ENCODE measurements around the gene KLHDC8B.

Gene KLHDC8B

DNA sequence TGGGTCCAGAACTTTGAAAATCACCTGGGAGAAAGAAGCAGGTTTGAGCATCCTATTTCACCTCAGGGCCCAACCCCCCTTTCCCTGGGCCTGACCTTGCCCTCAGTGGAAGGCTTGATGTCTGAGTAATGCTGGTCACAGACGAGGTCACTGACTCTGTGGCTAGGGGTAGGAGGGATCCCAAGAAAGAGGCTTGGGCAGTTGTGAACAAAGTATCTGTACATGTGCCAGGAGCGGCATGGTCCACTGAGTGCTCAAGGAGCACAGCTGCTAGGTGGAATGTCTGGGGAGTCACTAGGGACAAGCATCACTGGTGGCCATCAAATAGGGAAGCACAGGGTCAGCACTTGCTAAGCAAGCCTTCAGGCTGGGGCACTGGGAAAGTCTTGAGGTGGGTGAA lies 12.6 kb upstream of the KLHDC8B start:
- DNase-seq (ENCODE audit: low read depth) = no peak

DNA sequence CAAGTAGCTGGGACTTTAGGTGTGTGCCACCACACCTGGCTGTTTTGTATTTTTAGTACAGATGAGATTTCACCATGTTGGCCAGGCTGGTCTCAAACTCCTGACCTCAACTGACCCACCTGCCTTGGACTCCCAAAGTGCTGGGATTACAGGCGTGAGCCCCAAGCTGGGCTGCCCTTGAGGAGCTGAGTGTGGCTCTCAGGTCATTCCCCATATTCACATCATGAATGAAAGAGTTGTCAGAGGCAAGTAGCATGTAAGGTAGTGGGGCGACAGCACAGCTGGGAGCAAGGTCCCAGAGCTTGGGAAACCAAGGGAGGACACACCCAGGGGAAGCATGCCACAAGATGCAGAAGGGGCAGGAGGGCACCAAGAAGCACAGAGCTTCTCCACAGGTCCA lies 10.2 kb upstream of the KLHDC8B start:
- no peak for DNase-seq (ENCODE audit: low read depth)

DNA sequence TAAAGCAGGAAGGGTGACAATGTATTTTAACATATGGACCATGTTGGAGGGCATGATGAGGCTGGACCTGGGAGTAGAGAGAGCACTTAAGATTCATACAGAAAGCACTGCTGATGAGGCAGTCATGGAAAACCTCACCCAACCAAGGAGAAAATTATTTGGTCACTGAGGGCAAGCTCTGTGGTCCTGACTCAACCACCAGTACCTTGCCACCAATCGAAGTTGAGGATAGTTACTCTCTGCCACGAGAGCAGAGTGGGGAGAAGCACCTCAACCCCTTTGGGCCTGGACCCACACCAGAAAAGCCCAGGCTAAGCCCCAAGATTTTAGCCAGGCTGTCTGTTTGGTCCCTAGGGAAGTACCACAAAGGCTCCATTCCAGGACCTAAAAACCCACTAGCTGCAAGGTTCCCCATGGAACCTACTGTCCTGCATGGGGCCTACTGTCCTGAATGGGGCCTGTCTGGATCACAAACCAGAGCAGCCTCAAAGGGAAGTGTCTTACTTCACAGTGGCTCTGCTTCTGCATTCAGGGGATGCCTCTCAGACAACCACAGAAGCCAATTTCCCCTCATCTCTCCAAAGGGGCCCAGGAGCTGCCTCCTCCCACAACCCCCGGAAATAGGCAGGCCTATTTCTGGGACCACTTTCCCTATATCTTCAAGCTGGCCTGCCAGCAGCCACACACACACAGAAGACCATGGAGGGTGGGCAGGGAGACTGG lies 9.4 kb upstream of the KLHDC8B start:
- no peak for DNase-seq (ENCODE audit: low read depth)

DNA sequence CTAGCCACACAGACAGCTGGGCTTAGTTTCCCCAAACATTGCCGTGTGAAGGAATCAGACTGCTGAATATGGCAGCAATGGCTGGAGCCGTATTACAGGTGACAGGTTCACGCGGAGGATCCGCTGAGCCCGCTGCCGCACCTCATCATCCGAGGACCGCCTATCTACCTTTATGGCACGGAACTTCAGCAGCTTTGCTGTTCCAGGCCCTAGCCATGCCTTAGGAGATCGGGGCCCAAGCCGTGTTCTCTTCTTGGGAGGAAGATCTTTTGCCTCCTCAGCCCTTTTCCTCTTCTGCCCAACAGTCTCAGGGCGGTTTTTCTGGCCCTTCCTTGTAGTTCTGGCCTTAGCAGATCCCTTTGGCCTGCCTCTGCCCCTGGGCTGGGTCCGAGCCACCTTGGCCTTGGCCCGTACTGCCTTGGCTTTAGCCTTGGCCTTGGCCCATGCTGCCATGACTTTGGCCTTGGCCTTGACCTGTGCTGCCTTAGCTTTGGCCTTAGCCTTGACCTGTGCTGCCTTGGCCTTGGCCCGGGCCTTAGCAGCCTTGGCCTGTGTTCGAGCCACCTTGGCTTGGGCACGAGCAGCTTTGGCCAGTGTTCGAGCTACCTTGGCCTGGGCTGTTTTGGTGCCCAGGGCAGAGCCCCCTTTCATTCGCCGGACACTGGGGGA lies 8.5 kb upstream of the KLHDC8B start:
- DNase-seq (ENCODE audit: low read depth) = no peak

DNA sequence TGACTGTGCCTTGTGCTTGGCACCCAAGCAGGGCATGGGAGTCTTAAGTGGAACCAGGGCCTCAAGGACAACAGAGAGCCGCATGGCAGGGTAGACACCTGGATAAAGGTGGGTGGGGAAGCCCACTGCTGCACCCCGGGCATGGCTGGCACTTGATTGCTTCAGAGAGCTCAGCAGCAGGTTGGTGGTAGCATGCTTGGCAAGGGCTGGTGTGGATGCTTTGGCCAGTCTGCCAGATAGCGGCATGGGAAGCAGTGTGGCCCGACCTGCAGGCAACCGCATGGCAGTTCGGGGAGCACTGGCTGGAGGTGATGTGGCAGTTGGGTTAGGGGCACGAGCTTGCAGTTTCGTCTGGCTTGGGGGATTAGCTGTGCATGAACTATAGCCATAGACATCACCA lies 7.8 kb upstream of the KLHDC8B start:
- DNase-seq (ENCODE audit: low read depth) = no peak

DNA sequence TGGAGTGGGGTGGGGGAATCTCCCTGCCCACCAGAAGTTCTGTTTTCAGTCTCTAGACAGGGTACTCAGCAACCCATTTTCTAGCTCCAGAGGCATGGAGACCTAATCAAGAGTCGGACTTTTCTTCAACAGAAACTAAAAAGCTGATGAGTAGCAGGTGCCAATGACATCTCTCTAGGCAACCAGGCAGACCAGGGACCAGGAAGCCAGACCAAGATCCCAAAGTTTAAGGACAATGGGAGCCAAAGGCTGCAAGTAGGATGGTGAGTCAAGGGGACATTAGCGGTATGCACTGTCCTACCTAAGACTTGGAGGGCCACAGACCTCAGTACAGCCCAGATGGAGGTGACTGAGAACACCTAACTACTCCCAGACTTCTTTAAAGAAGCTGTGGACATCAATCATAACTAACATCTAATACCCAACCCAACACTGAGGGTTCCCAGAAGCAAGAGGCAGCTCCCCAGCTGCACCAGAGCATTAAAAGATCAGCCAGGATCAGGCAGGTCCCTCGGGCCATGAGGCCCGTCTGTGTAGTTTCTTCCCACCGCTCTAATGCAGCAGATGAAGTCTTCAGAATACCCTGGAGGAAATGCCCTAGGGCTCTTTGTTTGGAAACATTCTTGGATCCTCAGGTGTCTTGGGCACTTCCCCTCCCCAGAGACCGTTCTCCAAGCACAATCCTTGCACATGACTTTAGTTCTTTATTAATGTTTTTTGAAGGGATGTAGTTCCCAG lies 6.2 kb upstream of the KLHDC8B start:
- no peak for DNase-seq (ENCODE audit: low read depth)

DNA sequence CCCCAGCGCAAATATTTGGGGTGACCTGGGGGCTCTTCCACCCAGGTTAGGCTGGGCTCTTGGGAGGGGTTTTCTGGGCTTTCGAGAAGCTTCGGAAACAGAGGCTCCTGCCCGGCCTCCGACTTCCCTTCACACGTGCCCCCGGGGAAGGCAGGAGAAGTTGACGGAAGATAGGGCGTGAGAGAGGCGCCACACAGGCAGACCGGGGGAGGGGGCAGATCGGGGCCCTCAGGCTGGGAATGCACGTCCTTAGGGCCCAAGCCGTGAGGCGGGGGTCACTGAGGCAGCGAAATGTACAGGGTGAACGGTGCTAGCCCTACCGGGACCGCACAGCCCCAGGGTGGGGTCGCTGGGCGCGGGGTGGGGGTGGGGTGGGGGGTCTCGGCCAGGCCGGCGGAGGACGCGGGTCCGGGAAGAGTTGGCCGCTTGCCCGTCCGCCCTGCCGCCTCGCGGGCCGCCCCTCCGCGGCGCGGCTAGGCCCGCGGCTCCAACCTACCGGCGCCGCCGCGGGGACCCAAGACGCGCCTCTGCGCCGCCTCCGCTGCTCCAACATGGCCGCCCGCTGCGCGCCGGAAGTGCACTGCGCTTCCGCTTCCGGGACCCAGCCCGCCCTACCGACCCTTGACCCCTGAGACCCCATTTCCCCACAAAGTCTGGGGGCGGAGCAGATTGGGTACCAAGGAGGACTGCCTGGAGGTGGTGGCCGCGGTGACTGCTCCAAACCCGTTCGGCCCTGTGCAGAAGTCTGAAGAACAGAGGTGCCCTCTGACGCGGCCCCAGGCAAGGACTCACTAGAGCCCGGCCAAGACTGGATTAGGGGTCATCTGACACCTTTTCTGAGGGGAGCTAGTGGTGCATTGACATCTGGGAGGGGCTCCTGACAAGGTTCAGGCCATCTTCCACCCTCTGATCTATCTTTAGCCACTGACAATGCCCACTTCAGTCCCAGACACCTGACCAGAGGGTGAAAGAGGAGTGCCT lies 5.3 kb upstream of the KLHDC8B start, which contains the start of gene CCDC71:
Gene CCDC71, minus strand, starts transcription at position 561 of the 981 bp plus-strand sequence. CDS start 2,123 bp downstream, outside the sequence.
- no peak for DNase-seq (ENCODE audit: low read depth)

DNA sequence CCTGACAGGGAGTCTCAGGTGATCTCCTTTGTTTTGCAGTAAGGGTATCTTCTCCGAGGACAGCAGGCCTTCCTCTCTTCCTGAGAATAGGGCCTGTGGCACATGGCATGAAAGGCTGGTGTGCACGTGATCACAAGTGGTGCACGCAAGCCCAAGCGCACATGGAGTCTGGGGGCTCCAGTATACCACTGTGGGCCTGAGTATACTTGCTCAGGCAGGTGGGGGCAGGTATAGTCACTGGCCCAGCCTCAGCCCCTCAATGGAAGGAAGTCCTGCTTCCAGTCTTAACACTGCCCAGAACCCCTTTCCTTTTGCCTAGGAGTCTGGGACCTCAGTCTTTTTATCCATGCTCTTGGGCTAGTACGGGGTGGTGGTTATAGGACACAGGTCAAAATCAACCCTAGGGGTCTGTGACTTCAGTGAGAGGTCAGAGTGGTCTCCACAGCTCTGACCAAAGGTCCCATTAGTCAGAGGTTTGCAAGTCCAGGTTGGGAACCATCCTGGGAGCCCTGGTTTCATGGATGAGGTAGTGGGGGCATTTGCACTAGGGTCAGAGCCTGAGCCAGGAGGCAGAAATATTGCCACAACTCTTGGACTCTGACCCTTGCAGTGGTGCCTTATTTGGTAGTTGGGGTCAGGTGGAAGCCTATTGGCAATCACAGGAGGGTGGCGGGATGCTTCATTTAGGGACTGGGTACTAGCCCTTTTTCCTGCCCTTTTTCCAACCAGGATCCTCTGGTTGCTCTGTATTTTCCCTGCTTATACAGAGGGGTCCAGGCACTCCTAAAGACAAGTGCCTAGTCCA lies 4.4 kb upstream of the KLHDC8B start:
- no peak for DNase-seq (ENCODE audit: low read depth)

DNA sequence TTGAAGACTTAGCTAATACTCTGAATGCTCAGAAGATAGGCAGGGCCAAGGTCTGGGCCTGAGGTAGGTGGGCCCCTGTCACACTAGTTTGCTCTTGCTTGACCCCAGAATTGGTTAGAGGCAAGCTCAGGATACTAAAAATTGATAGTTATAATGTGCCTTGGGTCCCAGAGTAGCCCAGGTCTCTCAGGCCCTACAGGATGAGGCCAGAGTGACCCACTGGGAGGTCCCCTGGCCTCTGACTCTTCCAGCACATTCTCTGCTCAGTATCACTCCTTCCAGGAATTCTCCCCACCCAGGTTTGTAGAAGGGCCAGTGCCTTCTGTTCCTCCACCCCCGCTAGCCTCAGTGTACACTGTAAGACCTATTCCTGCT lies 667 bp upstream of the KLHDC8B start:
- no peak for DNase-seq (ENCODE audit: low read depth)

DNA sequence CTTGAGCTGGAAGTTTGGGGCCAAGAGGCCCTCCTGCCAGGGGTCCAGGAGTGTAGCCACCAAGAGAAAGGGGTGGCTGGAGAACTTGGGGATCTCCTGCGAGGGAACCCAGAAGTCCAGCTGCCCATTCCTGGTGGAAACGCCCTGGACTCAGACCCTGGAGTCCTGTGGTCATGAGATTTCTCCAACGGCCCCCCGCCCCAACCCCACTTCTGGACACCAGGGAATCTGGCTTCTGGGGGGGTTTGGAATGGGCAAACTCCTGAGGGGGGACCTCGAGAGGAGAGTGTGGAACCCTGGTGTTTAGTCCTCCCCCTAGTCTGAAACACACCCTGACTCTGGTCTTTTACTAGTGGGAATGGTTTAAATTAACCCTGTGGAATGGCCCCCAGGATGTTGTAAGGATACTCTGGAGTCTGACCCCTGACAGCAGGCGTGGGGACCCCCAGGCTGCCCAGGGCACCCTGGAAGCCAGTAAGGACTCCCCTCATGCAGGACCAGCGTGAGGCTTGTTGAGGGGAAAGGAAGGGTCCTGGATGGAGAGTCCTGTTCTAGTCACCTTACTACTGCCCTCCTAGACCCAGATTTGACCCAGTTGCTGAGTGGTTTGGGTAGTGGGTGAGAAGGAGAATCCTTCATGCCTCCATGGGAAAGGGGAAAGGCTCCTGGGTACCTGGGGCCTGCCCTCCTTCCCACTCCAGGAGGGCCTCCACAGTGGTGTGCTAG lies 540 bp downstream of the KLHDC8B start:
- DNase-seq (ENCODE audit: low read depth) = no peak

DNA sequence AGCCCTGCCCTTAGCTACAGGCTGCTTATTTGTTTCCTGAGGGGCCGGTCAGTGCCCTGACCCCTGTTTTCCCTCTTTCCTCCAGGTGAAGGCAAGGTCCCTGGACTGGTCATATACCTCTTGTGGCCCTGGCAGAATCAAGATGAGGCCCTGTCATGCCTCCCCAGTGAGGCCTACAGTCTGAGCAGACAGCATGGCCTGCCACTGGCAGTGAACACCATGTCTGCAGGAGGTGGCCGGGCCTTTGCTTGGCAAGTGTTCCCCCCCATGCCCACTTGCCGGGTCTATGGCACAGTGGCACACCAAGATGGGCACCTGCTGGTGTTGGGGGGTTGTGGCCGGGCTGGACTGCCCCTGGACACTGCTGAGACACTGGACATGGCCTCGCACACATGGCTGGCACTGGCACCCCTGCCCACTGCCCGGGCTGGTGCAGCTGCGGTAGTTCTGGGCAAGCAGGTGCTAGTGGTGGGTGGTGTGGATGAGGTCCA lies 1.2 kb downstream of the KLHDC8B start:
- DNase-seq (ENCODE audit: low read depth) = no peak

DNA sequence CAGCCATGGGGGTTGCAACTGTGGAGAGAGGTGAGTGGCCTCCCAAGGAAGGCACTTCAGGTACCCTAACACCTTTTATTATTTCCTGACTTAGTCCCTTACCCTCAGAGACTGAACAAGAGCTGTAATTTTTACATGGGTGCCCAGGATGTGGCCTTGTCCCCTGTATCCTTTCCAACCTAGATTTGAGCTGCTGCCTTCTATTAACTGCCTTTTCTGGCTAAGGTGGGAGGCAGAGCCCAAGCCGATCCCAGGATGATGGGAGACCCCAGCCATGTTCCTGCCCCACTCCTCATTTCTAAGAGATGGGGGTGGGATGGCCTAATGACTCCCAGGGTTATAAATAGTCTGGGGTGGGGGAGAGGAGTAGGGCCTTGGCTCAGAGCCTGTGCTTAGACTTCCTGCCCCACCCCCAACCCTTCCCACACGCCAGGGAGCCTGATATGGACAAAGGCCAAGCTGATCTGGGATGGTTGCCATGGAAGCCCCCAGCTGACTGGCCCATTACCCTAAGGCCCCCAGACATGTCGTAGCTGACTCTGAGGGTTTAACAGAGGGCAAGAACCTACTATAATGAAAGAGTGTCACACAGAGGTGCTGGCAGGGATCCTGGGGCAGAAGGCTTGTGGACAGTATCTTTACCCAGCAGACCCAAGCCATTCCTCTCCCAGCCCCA lies 1.9 kb downstream of the KLHDC8B start:
- no peak for DNase-seq (ENCODE audit: low read depth)

DNA sequence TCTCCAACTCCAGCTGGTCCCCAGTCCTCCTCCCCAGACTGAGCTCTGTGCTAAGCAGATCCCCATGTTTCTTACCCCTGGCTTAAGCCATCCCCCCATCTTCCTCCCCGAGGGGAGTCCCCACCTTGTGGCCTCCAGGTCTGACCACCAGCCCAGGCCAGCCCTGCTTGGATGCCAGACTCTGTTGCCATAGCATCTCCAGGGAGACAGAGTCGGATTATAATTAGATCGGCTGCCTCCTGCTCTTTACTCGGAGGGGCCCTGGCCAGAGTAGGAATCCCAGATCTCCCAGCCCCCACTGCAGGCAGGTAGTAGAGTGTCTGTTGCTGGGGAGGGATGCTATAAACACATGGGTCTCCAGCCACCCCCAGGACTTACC lies 2.4 kb downstream of the KLHDC8B start:
- DNase-seq (ENCODE audit: low read depth) = no peak

DNA sequence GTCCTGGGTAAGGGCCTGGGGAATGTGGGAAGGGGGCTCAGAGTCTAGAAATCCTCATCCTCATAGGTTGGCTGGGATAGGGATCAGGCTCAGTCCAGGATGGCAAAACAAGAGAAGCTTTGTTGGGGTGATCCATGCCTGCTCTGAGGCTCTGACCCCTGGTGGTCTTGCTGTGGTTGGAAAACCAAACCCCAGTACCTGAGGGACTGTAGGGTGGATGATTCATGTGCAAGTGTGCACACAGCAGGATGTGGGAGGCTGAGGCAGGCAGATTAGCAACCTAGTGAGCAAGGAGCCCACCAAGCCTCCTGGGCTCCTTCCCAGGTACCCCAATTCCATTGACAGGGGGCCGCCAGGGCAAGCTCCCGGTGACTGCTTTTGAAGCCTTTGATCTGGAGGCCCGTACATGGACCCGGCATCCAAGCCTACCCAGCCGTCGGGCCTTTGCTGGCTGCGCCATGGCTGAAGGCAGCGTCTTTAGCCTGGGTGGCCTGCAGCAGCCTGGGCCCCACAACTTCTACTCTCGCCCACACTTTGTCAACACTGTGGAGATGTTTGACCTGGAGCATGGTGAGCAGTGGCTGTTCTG lies 3.1 kb downstream of the KLHDC8B start:
- no peak for DNase-seq (ENCODE audit: low read depth)

DNA sequence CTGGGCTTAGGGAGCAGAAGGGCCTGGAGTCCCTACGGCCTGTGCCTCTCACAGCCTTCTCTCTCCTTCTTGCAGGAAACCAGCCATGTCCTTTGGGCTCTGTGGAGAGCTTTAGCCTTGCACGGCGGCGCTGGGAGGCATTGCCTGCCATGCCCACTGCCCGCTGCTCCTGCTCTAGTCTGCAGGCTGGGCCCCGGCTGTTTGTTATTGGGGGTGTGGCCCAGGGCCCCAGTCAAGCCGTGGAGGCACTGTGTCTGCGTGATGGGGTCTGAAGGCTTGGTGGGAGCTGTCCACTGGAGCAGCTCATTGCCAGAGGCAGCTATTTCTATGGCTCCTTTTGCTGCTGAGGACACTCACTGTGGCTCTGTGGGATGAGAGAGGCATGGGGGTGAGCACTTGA lies 4.1 kb downstream of the KLHDC8B start:
- no peak for DNase-seq (ENCODE audit: low read depth)

DNA sequence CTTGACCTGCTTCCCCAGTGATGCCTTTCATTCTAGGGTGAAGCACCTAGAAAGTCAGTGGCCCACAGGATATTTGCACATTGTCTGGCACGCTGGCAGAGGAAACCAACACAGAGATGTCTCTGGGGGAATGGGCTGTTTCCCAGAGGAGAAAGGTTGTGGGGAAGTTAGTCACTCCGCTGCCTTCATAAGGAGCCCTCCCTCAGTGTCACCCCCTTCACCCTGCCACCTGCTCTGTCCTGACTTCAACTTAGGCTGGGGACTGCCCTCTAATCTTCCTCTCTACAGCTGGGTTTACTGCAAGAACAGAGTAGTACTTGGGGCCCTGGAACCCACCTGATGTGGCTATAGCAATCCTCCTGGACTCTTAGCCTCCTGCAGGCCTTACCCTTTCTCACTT lies 5.7 kb downstream of the KLHDC8B start:
- no peak for DNase-seq (ENCODE audit: low read depth)

DNA sequence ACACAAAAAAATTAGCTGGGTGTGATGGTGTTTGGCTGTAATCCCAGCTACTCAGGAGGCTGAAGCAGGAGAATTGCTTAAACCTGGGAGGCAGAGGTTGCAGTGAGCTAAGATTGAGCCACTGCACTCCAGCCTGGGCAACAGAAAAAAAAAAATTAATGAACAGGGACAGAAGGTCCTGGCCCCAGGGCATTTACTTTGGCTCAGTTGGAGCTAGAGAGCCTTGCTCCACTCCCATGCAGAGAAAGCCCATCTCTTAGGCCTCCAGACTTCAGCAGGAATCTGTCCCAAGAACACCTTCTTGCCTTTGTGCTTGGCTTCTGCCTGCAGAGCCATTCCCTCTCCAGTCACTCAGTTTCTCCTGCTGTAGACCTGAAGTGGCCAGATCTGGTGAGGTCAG lies 8.7 kb downstream of the KLHDC8B start:
- DNase-seq (ENCODE audit: low read depth) = no peak

DNA sequence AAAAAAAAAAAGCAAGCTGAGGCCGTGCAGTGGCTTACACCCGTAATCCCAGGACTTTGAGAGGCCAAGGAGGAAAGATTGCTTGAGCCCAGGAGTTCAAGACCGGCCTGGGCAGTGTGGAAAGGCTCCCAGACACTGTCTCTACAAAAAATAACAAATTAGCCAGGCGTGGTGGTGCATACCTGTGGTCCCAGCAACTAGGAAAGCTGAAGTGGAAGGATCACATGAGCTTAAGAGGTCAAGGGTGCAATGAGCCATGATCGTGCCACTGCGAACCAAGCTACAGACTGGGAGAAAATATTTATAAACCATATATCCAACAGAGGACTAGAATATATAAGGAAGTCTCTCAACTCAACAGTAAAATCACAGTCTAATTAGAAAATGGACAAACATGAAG lies 10.0 kb downstream of the KLHDC8B start:
- no peak for DNase-seq (ENCODE audit: low read depth)

DNA sequence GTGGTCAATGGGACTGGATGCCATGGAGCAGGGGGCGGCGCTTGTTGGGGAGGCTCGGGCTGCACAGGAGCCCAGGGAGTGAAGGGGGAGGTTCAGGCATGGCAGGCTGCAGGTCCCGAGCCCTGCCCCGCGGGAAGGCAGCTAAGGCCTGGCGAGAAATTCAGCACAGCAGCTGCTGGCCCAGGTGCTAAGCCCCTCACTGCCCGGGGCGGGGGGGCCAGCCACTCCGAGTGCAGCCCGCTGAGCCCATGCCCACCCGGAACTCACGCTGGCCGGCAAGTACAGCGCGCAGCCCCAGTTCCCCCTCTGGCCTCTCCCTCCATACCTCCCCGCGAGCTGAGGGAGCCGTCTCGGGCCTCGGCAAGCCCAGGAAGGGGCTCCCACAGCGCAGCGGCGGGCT lies 11.3 kb downstream of the KLHDC8B start:
- no peak for DNase-seq (ENCODE audit: low read depth)

Measured in non-pigmented ciliary epithelial cell (primary cell).